Psoas muscle (tissue), 8 donors: Measurements from ENCODE around the gene BTBD16. TPM values are rescaled to one million over a fixed set of nuclear protein-coding genes. Genes with fewer than 3 reads are reported as not detected.

ENCODE experiments used
- ATAC-seq, 4 donors: fragments of 200-7000 bp; cut with Tn5 transposase; one replicate each; pipeline ENCODE4 v1.9.1; 2020; ENCODE audit warnings: moderate library complexity in 3 of 4, mild to moderate bottlenecking in 2 of 4
- DNase-seq, 2 donors: peaks; one replicate each; pipeline ENCODE4 v3.0.0-alpha.2; 2020
- H3K27ac ChIP-seq: fragments of 200-600 bp; one replicate; pipeline ENCODE4 v1.8.0; 2022
- H3K27me3 ChIP-seq, 3 donors: fragments of 200-600 bp in 1 of 3; one replicate each; pipeline versions ENCODE4 v1.6.1 to v1.8.0; 2013 to 2022; ENCODE audit warnings: low read length in 2 of 3, mild to moderate bottlenecking in 2 of 3, moderate library complexity in 1 of 3; ENCODE audit not compliant: insufficient read depth in 3 of 3
- H3K36me3 ChIP-seq, 2 donors: fragments of 200-600 bp in 1 of 2; one replicate each; pipeline versions ENCODE4 v1.6.1 to v1.8.0; 2013 to 2022; ENCODE audit warnings: low read depth in 1 of 2, mild to moderate bottlenecking in 1 of 2, moderate library complexity in 1 of 2; ENCODE audit not compliant: insufficient read depth in 1 of 2
- H3K4me1 ChIP-seq: fragments of 200-600 bp; one replicate; pipeline ENCODE4 v1.8.0; 2022
- H3K4me3 ChIP-seq: fragments of 200-600 bp; one replicate; pipeline ENCODE4 v1.8.0; 2022; ENCODE audit warnings: mild to moderate bottlenecking
- H3K9me3 ChIP-seq: fragments of 200-600 bp; one replicate; pipeline ENCODE4 v1.8.0; 2022
- WGBS, 3 donors: extraction: QIAGEN DNeasy Blood & Tissue Kit; methylation state at CpG; one replicate each; pipeline versions ENCODE4 v1.1.6 to v1.1.7; 2013; 5-methylcytosine and 5-hydroxymethylcytosine counted together
- intact Hi-C, 2 donors: fragments of 100-400 bp; cut with DNase I; formaldehyde crosslinking; loops; one replicate each; pipeline versions ENCODE4 v1.11.0 to v1.14.2; 2022
- polyA plus RNA-seq, 3 donors: library from polyadenylated mRNA; stranded (reverse); fragments of 200-250 nt; gene quantifications; one replicate each; pipeline ENCODE4 v1.2.3, GENCODE V29; 2013
- total RNA-seq, 4 donors: library from RNA; stranded (reverse); fragmentation: NEBNext Ultra II Directional in 2 of 4; extraction: Animal tissue kit (Norgen Biotek cat#: 25700) in 2 of 4; gene quantifications; one replicate each; pipeline versions ENCODE4 v1.2.1 to v1.2.4, GENCODE V29; 2021 to 2023
- TF ChIP-seq, protein P1 (sequence below): fragments of 200-600 bp; IDR thresholded peaks from one replicate; pipeline ENCODE4 v1.8.0; 2022; ENCODE audit warnings: antibody characterized with exemption
- donor health status: healthy with polysubstance abuse.
- donor health status: DM: no; HTN: no; CAD: no; lungs with moderate emphysema.
- donor health status: Bipolar disorder and iron deficiency.
- donor health status: healthy.
- donor health status: DM: yes; HTN: yes; CAD: no.
- donor health status: DM: no; HTN: no; CAD: no.
- donor health status: DM: no; HTN: no; CAD: no.
- donor health status: DM: yes; HTN: yes; CAD: no.

The BTBD16 gene
- total and polyA plus RNA-seq, 7 donors: 0.14 to 0.58 (median 0.32) TPM; not detected in 4

- intact Hi-C loops: loop anchor here in 1 of 2 donors (5.0 kb wide), 1 partner anchor 92 kb away; no protein-coding TSS in a partner anchor
- peak overlapping the region; percentile 82 for H3K27ac ChIP-seq
- TF ChIP-seq, protein P1, sequence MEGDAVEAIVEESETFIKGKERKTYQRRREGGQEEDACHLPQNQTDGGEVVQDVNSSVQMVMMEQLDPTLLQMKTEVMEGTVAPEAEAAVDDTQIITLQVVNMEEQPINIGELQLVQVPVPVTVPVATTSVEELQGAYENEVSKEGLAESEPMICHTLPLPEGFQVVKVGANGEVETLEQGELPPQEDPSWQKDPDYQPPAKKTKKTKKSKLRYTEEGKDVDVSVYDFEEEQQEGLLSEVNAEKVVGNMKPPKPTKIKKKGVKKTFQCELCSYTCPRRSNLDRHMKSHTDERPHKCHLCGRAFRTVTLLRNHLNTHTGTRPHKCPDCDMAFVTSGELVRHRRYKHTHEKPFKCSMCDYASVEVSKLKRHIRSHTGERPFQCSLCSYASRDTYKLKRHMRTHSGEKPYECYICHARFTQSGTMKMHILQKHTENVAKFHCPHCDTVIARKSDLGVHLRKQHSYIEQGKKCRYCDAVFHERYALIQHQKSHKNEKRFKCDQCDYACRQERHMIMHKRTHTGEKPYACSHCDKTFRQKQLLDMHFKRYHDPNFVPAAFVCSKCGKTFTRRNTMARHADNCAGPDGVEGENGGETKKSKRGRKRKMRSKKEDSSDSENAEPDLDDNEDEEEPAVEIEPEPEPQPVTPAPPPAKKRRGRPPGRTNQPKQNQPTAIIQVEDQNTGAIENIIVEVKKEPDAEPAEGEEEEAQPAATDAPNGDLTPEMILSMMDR: no peak
- H3K9me3 ChIP-seq: no peaks in the 10 kb centered on the region
- 37 to 41% (median 40%) methylated on average over 10 to 11 of the region's 11 CpGs for WGBS, 3 donors
- no peak overlapping the region for H3K4me3 ChIP-seq
- ATAC-seq (peak; percentile 81 to 90 (median 86)), DNase-seq (peak; percentile 82 to 86)
- H3K4me1 ChIP-seq: peaks cover 31% of the 10 kb centered on the region
- H3K36me3 ChIP-seq: peaks cover 6 to 68% of the 10 kb centered on the region in 2 donors
- no peaks in the 10 kb centered on the region for H3K27me3 ChIP-seq
Observed at GRCh38 chr10:122233857-122234348, 37.2 kb upstream of the BTBD16 start.

GRCh38 chr10:122234416-122234815 is 36.7 kb upstream of the BTBD16 start:
- no peak for DNase-seq

GRCh38 chr10:122236690-122237306 is 34.3 kb upstream of the BTBD16 start:
- Histone ChIP-seq H3K4me1 (peaks cover 28% of the 10 kb centered on the region), H3K36me3 (peaks cover 6 to 68% of the 10 kb centered on the region in 2 donors), H3K4me3 (no peak overlapping the region), H3K27me3 (no peaks in the 10 kb centered on the region), H3K27ac (no peak overlapping the region), H3K9me3 (no peaks in the 10 kb centered on the region)
- TF ChIP-seq, protein P1: no peak
- no peak for ATAC-seq
- 90 to 95% (median 93%) methylated on average over 5 of the region's 5 CpGs for WGBS, 3 donors
- intact Hi-C loops: no loop called here
- no peak for DNase-seq

More at GRCh38 chr10:122234416-122234815, 36.7 kb upstream of the BTBD16 start:
- H3K36me3 ChIP-seq: peaks cover 3 to 68% of the 10 kb centered on the region in 2 donors
- no peak overlapping the region for H3K4me3 ChIP-seq
- intact Hi-C loops: loop anchor here in 1 of 2 donors (5.0 kb wide), 1 partner anchor 92 kb away; no protein-coding TSS in a partner anchor
- TF ChIP-seq, protein P1: no peak
- peaks cover 31% of the 10 kb centered on the region for H3K4me1 ChIP-seq
- H3K27ac ChIP-seq: peak overlapping the region; percentile 82
- 25 to 31% (median 30%) methylated on average over 2 of the region's 2 CpGs for WGBS, 3 donors
- H3K9me3 ChIP-seq: no peaks in the 10 kb centered on the region
- ATAC-seq: peak; percentile 66 to 76 (median 71)
- H3K27me3 ChIP-seq: no peaks in the 10 kb centered on the region

- H3K36me3 ChIP-seq: peaks cover 6 to 71% of the 10 kb centered on the region in 2 donors
- ATAC-seq (no peak), DNase-seq (no peak)
- intact Hi-C loops: no loop called here
- no peaks in the 10 kb centered on the region for H3K9me3 ChIP-seq
- TF ChIP-seq, protein P1: no peak
- H3K4me1 ChIP-seq: peaks cover 21% of the 10 kb centered on the region
- H3K4me3 ChIP-seq: no peak overlapping the region
- no peak overlapping the region for H3K27ac ChIP-seq
- 87 to 93% (median 88%) methylated on average over 17 of the region's 17 CpGs for WGBS, 3 donors
- no peaks in the 10 kb centered on the region for H3K27me3 ChIP-seq
Observed at GRCh38 chr10:122237331-122237990, 33.6 kb upstream of the BTBD16 start.
